Kidney epithelial cell (primary cell): ENCODE data around the gene LRRN1. TPM values are rescaled to one million over a fixed set of nuclear protein-coding genes. Genes with fewer than 3 reads are reported as not detected.

Source experiments
- DNase-seq: peaks from one replicate; pipeline ENCODE4 v3.0.0-alpha.2; 2010; ENCODE audit warnings: low read depth
- H3K27me3 ChIP-seq: 2 replicates; pipeline ENCODE4 v1.6.0; 2011; ENCODE audit warnings: low read length; ENCODE audit not compliant: control insufficient read depth, insufficient read depth
- H3K36me3 ChIP-seq: 2 replicates; pipeline ENCODE4 v1.5.1; 2011; ENCODE audit warnings: low read length; ENCODE audit not compliant: control insufficient read depth, insufficient read depth
- H3K4me3 ChIP-seq: 2 replicates; pipeline ENCODE4 v1.5.1; 2011; ENCODE audit warnings: low read depth, mild to moderate bottlenecking, control low read depth, low read length
- CTCF ChIP-seq: IDR thresholded peaks from 2 replicates; pipeline ENCODE4 v1.5.1; 2011; ENCODE audit warnings: mild to moderate bottlenecking, moderate library complexity, low read length, control low read depth, inconsistent platforms; ENCODE audit not compliant: insufficient read depth, poor library complexity, severe bottlenecking
- total RNA-seq: library from RNA; depleted of rRNA; stranded (reverse); fragments of >200 nt; gene quantifications from 2 replicates; pipeline ENCODE4 v1.2.3, GENCODE V29; 2015

LRRN1 gene
- total RNA-seq, 1 donor from 2014 or later: 19.7 TPM

GRCh38 chr3:3848923-3849275 is 49.7 kb downstream of the LRRN1 start:
- H3K36me3 ChIP-seq: no peaks in the 10 kb centered on the region
- no peak for TF ChIP-seq CTCF
- no peaks in the 10 kb centered on the region for H3K27me3 ChIP-seq
- no peak for DNase-seq
- no peak overlapping the region for H3K4me3 ChIP-seq

DNA sequence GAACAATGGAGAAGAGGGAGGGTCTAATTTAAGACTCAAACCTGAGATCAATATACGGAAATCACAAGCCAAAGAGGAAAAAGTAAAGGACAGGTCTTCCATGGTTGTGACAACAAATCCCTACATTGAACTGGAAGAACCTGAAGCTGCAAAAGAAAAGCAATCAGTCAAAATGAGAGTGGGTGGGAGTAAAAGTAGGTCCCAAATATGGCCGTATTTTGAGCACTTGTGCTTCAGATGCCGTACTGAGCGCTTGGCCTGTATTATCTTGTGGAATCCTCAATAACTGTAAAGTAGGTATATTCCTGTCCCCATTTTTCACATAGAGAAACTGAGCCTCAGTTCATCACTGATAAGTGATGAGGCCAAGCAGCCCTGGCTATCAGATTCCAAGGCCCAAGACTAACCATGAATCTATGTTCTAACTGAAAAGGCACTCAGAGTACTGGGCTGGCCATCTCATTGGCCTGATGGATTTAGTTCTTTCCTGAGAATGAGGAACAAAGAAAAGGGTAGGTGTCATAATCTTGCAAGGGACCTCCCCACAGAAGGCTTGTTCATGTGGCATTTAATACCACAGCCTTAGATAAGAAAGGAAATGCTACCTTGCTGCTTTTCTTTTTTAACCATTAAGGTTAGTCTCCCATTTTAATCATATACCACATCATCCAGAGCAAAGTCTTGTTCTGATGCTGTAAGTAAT is 52.5 kb downstream of the LRRN1 start:
- no peak for DNase-seq
- H3K36me3 ChIP-seq: no peaks in the 10 kb centered on the region
- H3K27me3 ChIP-seq: no peaks in the 10 kb centered on the region
- no peak for TF ChIP-seq CTCF
- H3K4me3 ChIP-seq: no peak overlapping the region

DNA sequence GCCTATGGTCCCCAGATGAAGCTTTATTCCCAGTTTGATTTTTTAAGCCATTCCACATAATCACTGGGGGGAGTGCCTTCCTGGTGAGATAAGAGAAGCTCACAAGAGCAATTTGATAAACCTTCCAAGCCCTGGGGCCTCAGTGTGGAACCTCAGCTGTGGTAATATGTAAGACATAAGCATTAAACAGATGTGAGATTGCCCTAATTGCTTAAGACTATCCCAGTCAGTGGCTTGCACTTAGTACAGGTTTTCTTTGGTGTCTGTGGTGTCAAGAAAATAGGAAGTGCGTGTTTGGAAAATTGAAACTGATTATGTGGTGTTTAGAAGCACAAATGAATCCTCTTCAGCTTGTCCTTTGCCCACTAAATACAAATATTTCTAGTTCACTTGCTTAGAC is 54.3 kb downstream of the LRRN1 start:
- H3K4me3 ChIP-seq: no peak overlapping the region
- no peak for DNase-seq
- TF ChIP-seq CTCF: no peak
- no peaks in the 10 kb centered on the region for H3K36me3 ChIP-seq
- no peaks in the 10 kb centered on the region for H3K27me3 ChIP-seq

DNA sequence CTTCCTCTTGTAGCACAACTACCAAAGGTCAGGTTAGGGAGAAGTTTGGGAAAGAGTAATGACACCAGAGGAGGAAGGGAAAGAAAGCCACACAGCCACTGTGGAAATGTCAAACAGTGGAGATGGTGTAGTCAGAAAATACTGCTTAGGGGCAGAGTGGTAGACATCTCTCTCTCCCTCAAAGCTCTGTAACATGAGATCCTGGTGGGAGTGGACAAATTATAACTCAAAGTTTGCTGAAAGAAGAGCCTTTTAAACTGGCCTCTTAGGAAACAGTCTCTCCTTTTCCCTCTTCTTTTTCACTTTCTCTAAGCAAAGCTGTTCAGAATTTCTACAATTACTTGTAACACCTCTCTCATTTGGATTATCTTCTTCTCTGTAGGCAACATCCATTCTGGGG is 55.8 kb downstream of the LRRN1 start:
- DNase-seq: no peak

DNA sequence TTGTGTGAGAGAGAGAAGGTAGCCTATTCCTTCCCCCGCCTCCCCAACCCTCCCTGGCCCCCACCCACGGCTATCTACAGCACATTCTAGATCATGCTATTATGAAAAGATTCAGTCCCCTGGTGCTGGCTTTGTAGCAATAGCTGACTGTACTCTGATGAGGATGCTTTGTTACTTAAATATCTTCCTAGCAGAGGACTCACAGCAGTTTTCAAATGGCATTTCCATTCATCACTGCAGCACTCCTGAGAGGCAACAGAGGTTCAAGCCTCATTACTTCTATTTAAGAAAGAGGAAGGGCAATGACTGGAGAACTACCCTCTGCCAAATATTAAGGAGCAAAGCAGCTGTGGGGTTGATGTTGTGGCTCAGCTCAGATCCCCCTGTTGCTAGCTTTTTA is 61.0 kb downstream of the LRRN1 start:
- DNase-seq: no peak
- no peaks in the 10 kb centered on the region for H3K27me3 ChIP-seq
- no peak for TF ChIP-seq CTCF
- H3K4me3 ChIP-seq: no peak overlapping the region
- H3K36me3 ChIP-seq: no peaks in the 10 kb centered on the region

More for the DNA sequence above, 55.8 kb downstream of the LRRN1 start:
- Histone ChIP-seq H3K36me3 (no peaks in the 10 kb centered on the region), H3K27me3 (no peaks in the 10 kb centered on the region), H3K4me3 (no peak overlapping the region)
- no peak for TF ChIP-seq CTCF

GRCh38 chr3:3862534-3862933 is 63.3 kb downstream of the LRRN1 start:
- Histone ChIP-seq H3K27me3 (no peaks in the 10 kb centered on the region), H3K36me3 (no peaks in the 10 kb centered on the region), H3K4me3 (no peak overlapping the region)
- DNase-seq: no peak
- no peak for TF ChIP-seq CTCF
